NCI-H2196 treated with DMSO at 0.1 percent for 48 hours (cell line): ENCODE measurements around the gene OR8G5.

ENCODE experiments used
- DNase-seq: peaks from one replicate; lab custom pipeline; 2025; ENCODE audit not compliant: unreplicated experiment; lab: John Stamatoyannopoulos, UW

Gene OR8G5

GRCh38 chr11:124285610-124286344 lies 29.6 kb downstream of the OR8G5 start:
- no peak for DNase-seq

GRCh38 chr11:124294687-124295086 lies 38.5 kb downstream of the OR8G5 start:
- DNase-seq, result no peak

GRCh38 chr11:124296016-124296415 lies 39.8 kb downstream of the OR8G5 start:
- DNase-seq, result no peak

GRCh38 chr11:124297921-124298320 lies 41.7 kb downstream of the OR8G5 start:
- DNase-seq, result no peak

GRCh38 chr11:124301548-124301947 lies 45.4 kb downstream of the OR8G5 start:
- DNase-seq, result no peak

GRCh38 chr11:124302347-124303125 lies 46.4 kb downstream of the OR8G5 start:
- no peak for DNase-seq

GRCh38 chr11:124307093-124307492 lies 50.9 kb downstream of the OR8G5 start:
- DNase-seq, result no peak

- no peak for DNase-seq
Measured at GRCh38 chr11:124310721-124311120, 54.5 kb downstream of the OR8G5 start.

- no peak for DNase-seq
Measured at GRCh38 chr11:124311269-124311668, 55.1 kb downstream of the OR8G5 start.

- no peak for DNase-seq
Measured at GRCh38 chr11:124311670-124312069, 55.5 kb downstream of the OR8G5 start.

- DNase-seq, result no peak
Measured at GRCh38 chr11:124313131-124313530, 57.0 kb downstream of the OR8G5 start.

- DNase-seq, result no peak
Measured at GRCh38 chr11:124313849-124314248, 57.7 kb downstream of the OR8G5 start, which contains the start of gene OR8D1. OR8D1 (minus strand) TSS chr11:124313949; CDS start chr11:124310766, 3,183 bp downstream.

GRCh38 chr11:124315052-124315451 lies 58.9 kb downstream of the OR8G5 start:
- no peak for DNase-seq
